Measurements from ENCODE around the gene GSAP.
A peak's percentile ranks its signal among the peaks of the same experiment; 100 is the strongest.

Gene GSAP

GRCh38 chr7:77430927-77431326 lies 14.8 kb upstream of the GSAP start:
- H3K4me3 ChIP-seq (ENCODE audit: low read length): no peak overlapping the region

DNA sequence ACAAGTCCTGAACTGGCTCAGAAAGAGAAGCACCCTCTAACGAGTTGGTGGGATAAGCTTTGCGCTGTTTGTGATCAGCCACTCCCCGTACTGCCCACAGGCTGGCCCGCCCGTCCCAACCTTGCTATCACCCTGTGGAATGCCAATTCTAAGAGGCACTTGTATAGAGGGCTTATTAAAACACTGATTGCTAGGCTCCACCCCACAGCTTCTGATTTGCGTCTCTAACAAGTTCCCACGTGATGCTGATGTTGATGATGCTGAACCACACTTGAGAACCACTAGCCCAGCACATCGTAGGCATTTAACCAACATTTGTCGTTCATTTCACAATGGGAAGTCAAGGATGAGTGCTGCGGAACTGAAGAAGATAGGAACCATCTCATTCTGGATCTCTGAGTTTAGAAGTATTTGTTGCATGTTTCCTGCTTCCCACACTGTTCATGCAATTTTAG lies 12.7 kb upstream of the GSAP start:
- Histone ChIP-seq H3K9ac (ENCODE audit: low read length) (no peak overlapping the region), H3K27me3 (ENCODE audit: control insufficient read depth, insufficient read depth, low read length) (no peaks in the 10 kb centered on the region), H3K9me3 (ENCODE audit: control insufficient read depth, low read length) (no peaks in the 10 kb centered on the region), H3K36me3 (ENCODE audit: control insufficient read depth, insufficient read depth, low read length) (no peaks in the 10 kb centered on the region), H3K4me1 (ENCODE audit: control insufficient read depth, insufficient read depth, low read length) (no peaks in the 10 kb centered on the region), H3K4me3 (ENCODE audit: low read length) (no peak overlapping the region)

More at GRCh38 chr7:77430927-77431326, 14.8 kb upstream of the GSAP start:
- H3K36me3 ChIP-seq (ENCODE audit: control insufficient read depth, insufficient read depth, low read length): no peaks in the 10 kb centered on the region
- no peaks in the 10 kb centered on the region for H3K4me1 ChIP-seq (ENCODE audit: control insufficient read depth, insufficient read depth, low read length)
- no peak overlapping the region for H3K9ac ChIP-seq (ENCODE audit: low read length)
- no peaks in the 10 kb centered on the region for H3K27me3 ChIP-seq (ENCODE audit: control insufficient read depth, insufficient read depth, low read length)
- H3K9me3 ChIP-seq (ENCODE audit: control insufficient read depth, low read length): no peaks in the 10 kb centered on the region

GRCh38 chr7:77427996-77428603 lies 12.0 kb upstream of the GSAP start:
- no peaks in the 10 kb centered on the region for H3K4me1 ChIP-seq (ENCODE audit: control insufficient read depth, insufficient read depth, low read length)
- H3K4me3 ChIP-seq (ENCODE audit: low read length): no peak overlapping the region

GRCh38 chr7:77426521-77427051 lies 10.4 kb upstream of the GSAP start:
- Histone ChIP-seq H3K4me3 (ENCODE audit: low read length) (no peak overlapping the region), H3K36me3 (ENCODE audit: control insufficient read depth, insufficient read depth, low read length) (no peaks in the 10 kb centered on the region), H3K27me3 (ENCODE audit: control insufficient read depth, insufficient read depth, low read length) (no peaks in the 10 kb centered on the region), H3K9ac (ENCODE audit: low read length) (no peak overlapping the region), H3K9me3 (ENCODE audit: control insufficient read depth, low read length) (no peaks in the 10 kb centered on the region), H3K4me1 (ENCODE audit: control insufficient read depth, insufficient read depth, low read length) (no peaks in the 10 kb centered on the region)

More at GRCh38 chr7:77427996-77428603, 12.0 kb upstream of the GSAP start:
- Histone ChIP-seq H3K36me3 (ENCODE audit: control insufficient read depth, insufficient read depth, low read length) (no peaks in the 10 kb centered on the region), H3K9ac (ENCODE audit: low read length) (no peak overlapping the region), H3K27me3 (ENCODE audit: control insufficient read depth, insufficient read depth, low read length) (no peaks in the 10 kb centered on the region), H3K9me3 (ENCODE audit: control insufficient read depth, low read length) (no peaks in the 10 kb centered on the region)

DNA sequence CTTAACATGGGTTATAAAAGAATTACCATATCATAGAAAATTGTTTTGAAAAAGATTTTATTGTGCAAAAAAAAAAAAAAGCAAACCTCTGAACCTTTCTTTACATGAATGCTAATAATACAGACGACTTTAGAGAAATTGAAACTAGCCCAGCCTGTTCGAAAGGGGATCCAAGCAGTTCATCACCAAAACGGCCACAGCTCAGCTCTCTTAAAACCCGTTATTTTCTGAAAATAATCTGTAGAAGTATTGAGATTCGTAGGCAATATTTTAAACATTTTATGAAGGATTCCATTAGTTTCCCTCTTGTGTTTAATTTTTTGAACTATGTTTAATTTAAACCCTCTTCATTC lies 9.9 kb upstream of the GSAP start:
- no peaks in the 10 kb centered on the region for H3K27me3 ChIP-seq (ENCODE audit: control insufficient read depth, insufficient read depth, low read length)
- H3K4me3 ChIP-seq (ENCODE audit: low read length): no peak overlapping the region
- no peaks in the 10 kb centered on the region for H3K36me3 ChIP-seq (ENCODE audit: control insufficient read depth, insufficient read depth, low read length)
- H3K4me1 ChIP-seq (ENCODE audit: control insufficient read depth, insufficient read depth, low read length): no peaks in the 10 kb centered on the region
- H3K9ac ChIP-seq (ENCODE audit: low read length): no peak overlapping the region
- no peaks in the 10 kb centered on the region for H3K9me3 ChIP-seq (ENCODE audit: control insufficient read depth, low read length)

- Histone ChIP-seq H3K4me1 (ENCODE audit: control insufficient read depth, insufficient read depth, low read length) (no peaks in the 10 kb centered on the region), H3K9ac (ENCODE audit: low read length) (peak overlapping the region; percentile 26), H3K27me3 (ENCODE audit: control insufficient read depth, insufficient read depth, low read length) (no peaks in the 10 kb centered on the region), H3K36me3 (ENCODE audit: control insufficient read depth, insufficient read depth, low read length) (no peaks in the 10 kb centered on the region), H3K9me3 (ENCODE audit: control insufficient read depth, low read length) (no peaks in the 10 kb centered on the region), H3K4me3 (ENCODE audit: low read length) (no peak overlapping the region)
These were observed 9.2 kb upstream of the GSAP start for GRCh38 chr7:77425101-77426051.

DNA sequence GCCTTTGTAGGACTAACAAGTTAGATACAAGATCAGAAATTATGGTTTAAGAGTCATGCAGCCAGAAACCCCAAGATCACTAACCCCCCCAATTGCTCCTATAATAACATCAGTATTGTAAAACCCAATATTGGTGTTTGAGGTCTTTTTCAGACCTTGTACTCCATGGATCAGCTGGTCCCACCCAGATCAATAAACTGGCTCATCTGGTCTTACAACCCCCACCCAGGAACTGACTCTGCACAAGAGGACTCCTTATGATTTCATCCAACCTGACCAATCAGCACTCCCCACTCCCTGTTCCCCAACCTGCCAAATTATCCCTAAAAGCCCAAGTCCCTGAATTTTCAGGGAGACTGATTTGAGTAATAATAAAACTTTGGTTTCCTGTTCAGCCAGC lies 6.4 kb upstream of the GSAP start:
- Histone ChIP-seq H3K4me1 (ENCODE audit: control insufficient read depth, insufficient read depth, low read length) (peaks cover 6% of the 10 kb centered on the region), H3K4me3 (ENCODE audit: low read length) (no peak overlapping the region), H3K27me3 (ENCODE audit: control insufficient read depth, insufficient read depth, low read length) (no peaks in the 10 kb centered on the region), H3K36me3 (ENCODE audit: control insufficient read depth, insufficient read depth, low read length) (no peaks in the 10 kb centered on the region), H3K9ac (ENCODE audit: low read length) (no peak overlapping the region), H3K9me3 (ENCODE audit: control insufficient read depth, low read length) (no peaks in the 10 kb centered on the region)

- Histone ChIP-seq H3K4me3 (ENCODE audit: low read length) (no peak overlapping the region), H3K27me3 (ENCODE audit: control insufficient read depth, insufficient read depth, low read length) (no peaks in the 10 kb centered on the region), H3K36me3 (ENCODE audit: control insufficient read depth, insufficient read depth, low read length) (no peaks in the 10 kb centered on the region), H3K9ac (ENCODE audit: low read length) (no peak overlapping the region), H3K4me1 (ENCODE audit: control insufficient read depth, insufficient read depth, low read length) (peaks cover 15% of the 10 kb centered on the region), H3K9me3 (ENCODE audit: control insufficient read depth, low read length) (no peaks in the 10 kb centered on the region)
These were observed 5.0 kb upstream of the GSAP start for GRCh38 chr7:77420986-77421672.

GRCh38 chr7:77420438-77420837 lies 4.3 kb upstream of the GSAP start:
- H3K27me3 ChIP-seq (ENCODE audit: control insufficient read depth, insufficient read depth, low read length): no peaks in the 10 kb centered on the region
- H3K36me3 ChIP-seq (ENCODE audit: control insufficient read depth, insufficient read depth, low read length): no peaks in the 10 kb centered on the region
- no peaks in the 10 kb centered on the region for H3K9me3 ChIP-seq (ENCODE audit: control insufficient read depth, low read length)
- H3K9ac ChIP-seq (ENCODE audit: low read length): no peak overlapping the region
- H3K4me1 ChIP-seq (ENCODE audit: control insufficient read depth, insufficient read depth, low read length): peaks cover 15% of the 10 kb centered on the region
- H3K4me3 ChIP-seq (ENCODE audit: low read length): no peak overlapping the region

- Histone ChIP-seq H3K9ac (ENCODE audit: low read length) (no peak overlapping the region), H3K4me3 (ENCODE audit: low read length) (no peak overlapping the region), H3K27me3 (ENCODE audit: control insufficient read depth, insufficient read depth, low read length) (no peaks in the 10 kb centered on the region), H3K4me1 (ENCODE audit: control insufficient read depth, insufficient read depth, low read length) (peaks cover 15% of the 10 kb centered on the region), H3K9me3 (ENCODE audit: control insufficient read depth, low read length) (no peaks in the 10 kb centered on the region), H3K36me3 (ENCODE audit: control insufficient read depth, insufficient read depth, low read length) (no peaks in the 10 kb centered on the region)
These were observed 3.0 kb upstream of the GSAP start for GRCh38 chr7:77419102-77419501.

GRCh38 chr7:77417801-77418200 lies 1.7 kb upstream of the GSAP start:
- H3K36me3 ChIP-seq (ENCODE audit: control insufficient read depth, insufficient read depth, low read length): no peaks in the 10 kb centered on the region
- no peak overlapping the region for H3K4me3 ChIP-seq (ENCODE audit: low read length)
- H3K9ac ChIP-seq (ENCODE audit: low read length): no peak overlapping the region
- H3K9me3 ChIP-seq (ENCODE audit: control insufficient read depth, low read length): no peaks in the 10 kb centered on the region
- H3K4me1 ChIP-seq (ENCODE audit: control insufficient read depth, insufficient read depth, low read length): peaks cover 15% of the 10 kb centered on the region
- H3K27me3 ChIP-seq (ENCODE audit: control insufficient read depth, insufficient read depth, low read length): no peaks in the 10 kb centered on the region

Measured in mucosa of stomach (tissue), 1 donor.